ENCODE data around the gene SNORC. TPM values are rescaled to one million over a fixed set of nuclear protein-coding genes. Genes with fewer than 3 reads are reported as not detected.

Gene SNORC
- total and polyA plus RNA-seq, 10 of the 15 experiments (the other 5 are each of a cell fraction or from before 2014, with no cell fraction given): 0.04 to 0.74 (median 0.45) TPM; not detected in 4

- no peak for TF ChIP-seq FOXK2 (IDR thresholded peaks at IDR 0.05)
- no peak for TF ChIP-seq SKIL (IDR thresholded peaks at IDR 0.05; ENCODE audit: low read depth, poor library complexity, severe bottlenecking)
- no peak for TF ChIP-seq ESRRA (IDR thresholded peaks at IDR 0.05; ENCODE audit: low read length)
- no peak for TF ChIP-seq SREBF2 (IDR thresholded peaks at IDR 0.05; ENCODE audit: low read length)
- no peak for TF ChIP-seq GABPA (IDR thresholded peaks at IDR 0.05; ENCODE audit: low read depth)
- no peak for TF ChIP-seq EP300 (IDR thresholded peaks at IDR 0.05; ENCODE audit: borderline replicate concordance in 1 of 2, control insufficient read depth in 1 of 2, low read depth in 2 of 2, low read length in 2 of 2)
- TF ChIP-seq DPF2 (IDR thresholded peaks at IDR 0.05): no peak
Observed at GRCh38 chr2:232829988-232830387, 40.1 kb upstream of the SNORC start (continued).

GRCh38 chr2:232831496-232831895 is 38.6 kb upstream of the SNORC start:
- in situ Hi-C loops (cut with MboI) (no loop called here), intact Hi-C loops (cut with micrococcal nuclease; ENCODE audit: unreplicated experiment) (no loop called here)
- no peak overlapping the region for H3K9ac ChIP-seq (ENCODE audit: control insufficient read depth, insufficient read depth, low read length)
- BruUV-seq (replicated peaks): no TSS peak
- no peaks in the 10 kb centered on the region for H4K20me1 ChIP-seq (ENCODE audit: control insufficient read depth, insufficient read depth)
- H2AFZ ChIP-seq (ENCODE audit: control insufficient read depth, low read depth, low read length): no peak overlapping the region
- RAD21 ChIA-PET (ENCODE audit: unreplicated experiment): no interaction called here
- POLR2A ChIA-PET: no interaction called here
- H3K27ac ChIP-seq (ENCODE audit: control insufficient read depth, insufficient read depth): no peak overlapping the region
- no peaks in the 10 kb centered on the region for H3K79me2 ChIP-seq (ENCODE audit: control insufficient read depth, insufficient read depth, low read length)
- no peak for DNase-seq (ENCODE audit: low read depth, low spot score)
- WGBS (ENCODE audit: insufficient coverage, insufficient replicate concordance, low lambda C conversion rate, missing lambda C conversion rate): 78% methylated on average over 3 of the region's 3 CpGs
- no peak overlapping the region for H3K4me2 ChIP-seq (ENCODE audit: control insufficient read depth, insufficient read depth)
- TF ChIP-seq MTA3 (IDR thresholded peaks at IDR 0.05; ENCODE audit: borderline replicate concordance, low read length) (no peak), SKIL (IDR thresholded peaks at IDR 0.05; ENCODE audit: low read depth, poor library complexity, severe bottlenecking) (no peak), YBX1 (IDR thresholded peaks at IDR 0.05) (no peak), CEBPB (IDR thresholded peaks at IDR 0.05; ENCODE audit: borderline replicate concordance in 1 of 2, low read depth in 2 of 2, low read length in 2 of 2) (no peak)
- TF ChIP-seq, protein P1, sequence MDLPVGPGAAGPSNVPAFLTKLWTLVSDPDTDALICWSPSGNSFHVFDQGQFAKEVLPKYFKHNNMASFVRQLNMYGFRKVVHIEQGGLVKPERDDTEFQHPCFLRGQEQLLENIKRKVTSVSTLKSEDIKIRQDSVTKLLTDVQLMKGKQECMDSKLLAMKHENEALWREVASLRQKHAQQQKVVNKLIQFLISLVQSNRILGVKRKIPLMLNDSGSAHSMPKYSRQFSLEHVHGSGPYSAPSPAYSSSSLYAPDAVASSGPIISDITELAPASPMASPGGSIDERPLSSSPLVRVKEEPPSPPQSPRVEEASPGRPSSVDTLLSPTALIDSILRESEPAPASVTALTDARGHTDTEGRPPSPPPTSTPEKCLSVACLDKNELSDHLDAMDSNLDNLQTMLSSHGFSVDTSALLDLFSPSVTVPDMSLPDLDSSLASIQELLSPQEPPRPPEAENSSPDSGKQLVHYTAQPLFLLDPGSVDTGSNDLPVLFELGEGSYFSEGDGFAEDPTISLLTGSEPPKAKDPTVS (IDR thresholded peaks at IDR 0.05; ENCODE audit: low read depth, low read length): no peak
- FAIRE-seq: no peak
- peaks cover 6 to 24% of the 10 kb centered on the region in 2 experiments for H3K36me3 ChIP-seq (ENCODE audit: control insufficient read depth in 2 of 2, insufficient read depth in 2 of 2, low read length in 1 of 2)
- H3K27me3 ChIP-seq (replicated peaks in 1 of 2; ENCODE audit: control insufficient read depth in 2 of 2, insufficient read depth in 2 of 2, low read length in 1 of 2): no peaks in the 10 kb centered on the region
- CTCF ChIA-PET: no interaction called here
- SMC1A ChIA-PET (ENCODE audit: uncharacterized antibody, unreplicated experiment): no interaction called here
- H3K9me3 ChIP-seq (replicated peaks; ENCODE audit: control insufficient read depth, insufficient read depth, low read length): no peaks in the 10 kb centered on the region
- ATAC-seq: no peak
- H3K4me3 ChIP-seq: no peak overlapping the region
- H3K4me1 ChIP-seq (ENCODE audit: control insufficient read depth, insufficient read depth, low read length): no peaks in the 10 kb centered on the region

Measured in GM12878 (cell line).